CD4-positive, alpha-beta T cell (primary cell): Measurements from ENCODE around the gene DSCAML1. TPM values are rescaled to one million over a fixed set of nuclear protein-coding genes. Genes with fewer than 3 reads are reported as not detected.

Experiments used
- ATAC-seq: fragments of 200-7000 bp; cut with Tn5 transposase; one replicate; pipeline ENCODE4 v1.10.0; 2022; ENCODE audit warnings: mild to moderate bottlenecking; ENCODE audit not compliant: poor library complexity
- CTCF ChIA-PET: fragments of 350-600 bp; sonication (Branson Sonifier 250); formaldehyde crosslinking; loops from one replicate; lab custom pipeline; 2021; ENCODE audit warnings: antibody characterized with exemption, inconsistent platforms; lab: Charles Lee
- POLR2A ChIA-PET: fragments of 350-600 bp; sonication (Branson Sonifier 250); formaldehyde crosslinking; loops from one replicate; lab custom pipeline; 2021; ENCODE audit warnings: antibody characterized with exemption, inconsistent platforms; lab: Charles Lee
- DNase-seq, 14 experiments: peaks; one replicate each; pipeline ENCODE4 v3.0.0-alpha.2; 2013 to 2020; ENCODE audit warnings: mixed read lengths in 2 of 14
- H3K27ac ChIP-seq, 2 donors: one replicate each; pipeline versions ENCODE4 v1.5.1 to v1.7.0; 2013; ENCODE audit warnings: low read length in 2 of 2, low read depth in 1 of 2, mild to moderate bottlenecking in 1 of 2
- H3K27me3 ChIP-seq, 2 experiments: 1 replicate in 1 of 2; 2 replicates in 1 of 2; pipeline versions ENCODE4 v1.6.1 to v1.7.0; 2013; ENCODE audit warnings: low read length in 2 of 2, control low read depth in 1 of 2, mild to moderate bottlenecking in 1 of 2, moderate library complexity in 1 of 2; ENCODE audit not compliant: insufficient read depth in 2 of 2, control insufficient read depth in 1 of 2
- H3K36me3 ChIP-seq: one replicate; pipeline ENCODE4 v1.6.1; 2013; ENCODE audit warnings: low read length, control low read depth; ENCODE audit not compliant: insufficient read depth
- H3K4me1 ChIP-seq: one replicate; pipeline ENCODE4 v1.6.1; 2013; ENCODE audit warnings: low read length, control low read depth; ENCODE audit not compliant: insufficient read depth
- H3K4me3 ChIP-seq: one replicate; pipeline ENCODE4 v1.5.1; 2013; ENCODE audit warnings: mild to moderate bottlenecking, low read length, moderate library complexity
- H3K9me3 ChIP-seq, 2 experiments: 1 replicate in 1 of 2; 2 replicates in 1 of 2; pipeline versions ENCODE4 v1.6.1 to v1.7.0; 2013; ENCODE audit warnings: low read length in 2 of 2, mild to moderate bottlenecking in 2 of 2, control low read depth in 1 of 2, moderate library complexity in 1 of 2; ENCODE audit not compliant: control insufficient read depth in 1 of 2, insufficient read depth in 1 of 2
- H3K27ac Mint-ChIP-seq: one replicate; pipeline ENCODE4 v1.8.0; 2020; ENCODE audit warnings: mixed read lengths
- H3K27me3 Mint-ChIP-seq: one replicate; pipeline ENCODE4 v1.8.0; 2021; ENCODE audit warnings: mixed read lengths
- H3K36me3 Mint-ChIP-seq: one replicate; pipeline ENCODE4 v1.8.0; 2021; ENCODE audit warnings: low read depth, mixed read lengths
- H3K4me1 Mint-ChIP-seq: one replicate; pipeline ENCODE4 v1.8.0; 2021; ENCODE audit warnings: low read depth, mixed read lengths
- H3K4me3 Mint-ChIP-seq: one replicate; pipeline ENCODE4 v1.8.0; 2020; ENCODE audit warnings: mild to moderate bottlenecking, mixed read lengths
- H3K9me3 Mint-ChIP-seq: one replicate; pipeline ENCODE4 v1.8.0; 2020; ENCODE audit warnings: mixed read lengths
- intact Hi-C, 2 experiments: fragments of 100-400 bp; cut with DNase I in 1 of 2; cut with micrococcal nuclease in 1 of 2; formaldehyde crosslinking; loops; one replicate each; pipeline versions ENCODE4 v1.15.1 to v1.9.0; 2023 to 2025; cut with DNase I, micrococcal nuclease
- total RNA-seq, 174 experiments: library from RNA in 2 of 174; stranded (reverse) in 2 of 174; gene quantifications; one replicate each; pipeline ENCODE4 v1.2.3 and lab custom pipeline; 2021 to 2026
- TF ChIP-seq, protein P1 (sequence below): fragments of 200-600 bp; IDR thresholded peaks from one replicate; pipeline ENCODE4 v1.8.0; 2022; ENCODE audit warnings: antibody characterized with exemption, mild to moderate bottlenecking

DSCAML1 gene
- total RNA-seq, 2 experiments from 2014 or later, result 0.22 to 0.61 TPM

DNA sequence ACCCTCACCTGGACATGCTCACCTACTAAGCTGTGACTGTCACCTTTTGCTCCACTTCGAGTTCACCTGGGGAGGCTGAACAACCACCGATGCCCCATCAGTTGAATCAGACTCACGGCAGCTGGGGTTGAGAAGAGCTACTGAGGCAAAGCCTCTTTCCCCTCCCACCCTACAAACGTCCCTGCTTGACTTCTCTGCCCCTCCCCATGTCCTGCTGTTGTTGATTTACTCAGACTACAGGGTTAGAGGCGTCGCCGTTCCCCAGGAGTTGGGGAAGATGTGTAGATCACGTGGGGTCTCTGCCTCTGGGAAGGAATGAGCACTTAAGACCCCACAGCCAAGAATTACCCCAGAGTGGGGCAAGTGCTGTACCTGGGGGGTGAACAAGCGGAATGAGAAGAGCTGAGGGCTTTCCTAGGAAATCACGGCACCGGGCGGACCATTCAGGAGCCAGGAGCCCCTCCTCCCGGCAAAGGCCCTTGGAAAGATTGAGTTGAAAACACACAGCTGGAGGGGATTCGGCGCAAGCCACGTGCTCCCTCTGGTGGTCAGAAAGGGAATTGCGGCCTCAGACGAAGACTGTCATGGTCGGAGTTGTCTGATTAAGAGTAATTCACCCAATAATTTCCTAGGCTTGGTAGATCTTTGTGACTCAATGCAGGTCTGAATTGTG, 20.5 kb upstream of the DSCAML1 start:
- ChIA-PET CTCF (interaction anchor here (0.6 to 4.4 kb wide), 16 partner anchors 11 to 234 kb away, joined by 3 to 98 read pairs (median 3); no protein-coding TSS in a partner anchor), POLR2A (interaction anchor here (0.7 to 2.3 kb wide), 5 partner anchors 9 to 234 kb away, joined by 3 to 15 read pairs (median 4); no protein-coding TSS in a partner anchor)
- Mint-ChIP-seq H3K4me1 (peaks cover 50% of the 10 kb centered on the region), H3K36me3 (no peaks in the 10 kb centered on the region), H3K9me3 (no peaks in the 10 kb centered on the region), H3K27me3 (no peaks in the 10 kb centered on the region), H3K4me3 (peak overlapping the region; percentile 38), H3K27ac (peak overlapping the region; percentile 87)
- intact Hi-C loops, result loop anchor here (1.0 to 10.0 kb wide), 5 partner anchors 10 to 393 kb away; partner anchors contain the start of gene IL10RA (in 1 of the 2)
- H3K36me3 ChIP-seq, result no peaks in the 10 kb centered on the region
- peak; percentile 16 for ATAC-seq
- H3K4me3 ChIP-seq, result no peak overlapping the region
- DNase-seq, result peak; percentile 70 to 92 (median 84)
- H3K9me3 ChIP-seq, result no peaks in the 10 kb centered on the region
- peaks cover 67% of the 10 kb centered on the region for H3K4me1 ChIP-seq
- TF ChIP-seq, protein P1, sequence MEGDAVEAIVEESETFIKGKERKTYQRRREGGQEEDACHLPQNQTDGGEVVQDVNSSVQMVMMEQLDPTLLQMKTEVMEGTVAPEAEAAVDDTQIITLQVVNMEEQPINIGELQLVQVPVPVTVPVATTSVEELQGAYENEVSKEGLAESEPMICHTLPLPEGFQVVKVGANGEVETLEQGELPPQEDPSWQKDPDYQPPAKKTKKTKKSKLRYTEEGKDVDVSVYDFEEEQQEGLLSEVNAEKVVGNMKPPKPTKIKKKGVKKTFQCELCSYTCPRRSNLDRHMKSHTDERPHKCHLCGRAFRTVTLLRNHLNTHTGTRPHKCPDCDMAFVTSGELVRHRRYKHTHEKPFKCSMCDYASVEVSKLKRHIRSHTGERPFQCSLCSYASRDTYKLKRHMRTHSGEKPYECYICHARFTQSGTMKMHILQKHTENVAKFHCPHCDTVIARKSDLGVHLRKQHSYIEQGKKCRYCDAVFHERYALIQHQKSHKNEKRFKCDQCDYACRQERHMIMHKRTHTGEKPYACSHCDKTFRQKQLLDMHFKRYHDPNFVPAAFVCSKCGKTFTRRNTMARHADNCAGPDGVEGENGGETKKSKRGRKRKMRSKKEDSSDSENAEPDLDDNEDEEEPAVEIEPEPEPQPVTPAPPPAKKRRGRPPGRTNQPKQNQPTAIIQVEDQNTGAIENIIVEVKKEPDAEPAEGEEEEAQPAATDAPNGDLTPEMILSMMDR, result peak; percentile 97
- H3K27ac ChIP-seq, result no peak overlapping the region
- no peaks in the 10 kb centered on the region for H3K27me3 ChIP-seq

DNA sequence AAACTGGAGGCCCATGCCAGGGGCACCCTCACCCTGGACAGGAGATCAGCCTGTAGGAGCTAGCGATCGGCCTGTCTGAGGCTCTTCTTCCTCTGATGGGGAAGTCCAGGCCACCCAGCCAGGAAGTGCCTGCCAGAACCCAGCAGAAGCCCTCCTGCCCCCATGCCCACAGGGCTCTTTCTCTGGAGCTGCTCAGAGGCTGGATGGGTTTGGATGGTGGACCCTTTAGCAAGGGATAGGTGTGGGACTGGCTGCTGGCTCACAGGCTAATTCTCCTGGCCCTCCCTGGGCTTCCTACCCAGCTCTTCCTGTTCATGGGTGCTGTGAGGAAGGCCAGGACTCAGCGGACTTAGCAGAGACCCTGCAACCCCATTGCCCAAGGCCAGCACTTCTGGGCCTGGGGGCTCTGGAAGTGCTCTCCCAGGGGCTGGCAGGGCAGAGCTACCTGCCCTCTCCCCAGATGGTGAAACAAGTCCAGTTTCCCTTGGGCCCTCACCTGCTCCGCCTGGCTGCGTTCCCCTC, 19.9 kb upstream of the DSCAML1 start:
- peaks cover 61% of the 10 kb centered on the region for H3K4me1 ChIP-seq
- intact Hi-C loops, result loop anchor here (1.0 to 10.0 kb wide), 5 partner anchors 10 to 392 kb away; partner anchors contain the start of gene IL10RA (in 1 of the 2)
- Mint-ChIP-seq H3K27ac (peak overlapping the region; percentile 87), H3K27me3 (no peaks in the 10 kb centered on the region), H3K4me3 (peak overlapping the region; percentile 38), H3K4me1 (peaks cover 45% of the 10 kb centered on the region), H3K9me3 (no peaks in the 10 kb centered on the region), H3K36me3 (no peaks in the 10 kb centered on the region)
- peak overlapping the region in 1 of 2 donors; percentile 87 for H3K27ac ChIP-seq
- no peaks in the 10 kb centered on the region for H3K9me3 ChIP-seq
- TF ChIP-seq, protein P1, result no peak
- peak in 2 of 14 experiments; percentile 51 to 60 for DNase-seq
- POLR2A ChIA-PET, result interaction anchor here (1.0 to 2.3 kb wide), 4 partner anchors 9 to 134 kb away, joined by 3 to 15 read pairs (median 6); no protein-coding TSS in a partner anchor
- CTCF ChIA-PET, result interaction anchor here (0.7 to 4.4 kb wide), 10 partner anchors 10 to 236 kb away, joined by 3 to 98 read pairs (median 6); no protein-coding TSS in a partner anchor
- no peaks in the 10 kb centered on the region for H3K27me3 ChIP-seq
- H3K4me3 ChIP-seq, result peak overlapping the region; percentile 15
- ATAC-seq, result no peak
- no peaks in the 10 kb centered on the region for H3K36me3 ChIP-seq

DNA sequence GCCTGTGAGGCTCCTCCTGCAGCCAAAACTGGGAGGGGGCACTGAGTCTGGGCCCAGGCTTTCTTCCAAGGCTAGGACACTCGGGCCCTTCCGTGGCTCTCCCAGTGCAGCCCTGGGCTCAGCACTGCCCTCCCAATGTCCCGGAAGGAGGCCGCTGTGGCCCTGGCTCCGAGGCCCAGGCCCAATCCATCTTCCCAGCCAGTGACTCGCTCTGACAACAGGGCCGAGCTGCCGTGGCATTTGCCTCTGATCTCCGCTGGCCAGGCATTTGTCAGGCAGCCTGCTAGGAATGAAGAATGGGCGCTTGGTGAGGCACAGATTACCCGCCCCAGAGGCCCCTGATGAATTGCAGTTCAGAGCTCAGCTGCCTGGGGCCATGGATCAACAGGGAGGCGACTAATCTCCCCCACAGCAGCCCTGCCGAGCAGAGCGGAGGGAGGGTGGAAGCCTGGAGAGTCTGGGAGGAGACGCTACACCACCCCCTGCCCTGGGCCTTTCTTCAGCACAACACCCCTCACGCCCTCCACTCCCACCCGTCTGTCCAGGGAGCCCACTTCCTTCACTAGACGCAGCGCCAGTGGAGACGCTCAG, 19.2 kb upstream of the DSCAML1 start:
- H3K36me3 Mint-ChIP-seq, result no peaks in the 10 kb centered on the region
- Histone ChIP-seq H3K9me3 (no peaks in the 10 kb centered on the region), H3K27ac (peak overlapping the region; percentile 74 to 87), H3K4me1 (peaks cover 56% of the 10 kb centered on the region), H3K4me3 (no peak overlapping the region), H3K36me3 (no peaks in the 10 kb centered on the region), H3K27me3 (no peaks in the 10 kb centered on the region)
- ChIA-PET POLR2A (interaction anchor here (1.0 to 2.3 kb wide), 8 partner anchors 9 to 235 kb away, joined by 3 to 21 read pairs (median 5); no protein-coding TSS in a partner anchor), CTCF (interaction anchor here (1.4 to 4.4 kb wide), 5 partner anchors 9 to 237 kb away, joined by 5 to 98 read pairs (median 12); no protein-coding TSS in a partner anchor)
- no peaks in the 10 kb centered on the region for H3K27me3 Mint-ChIP-seq
- peaks cover 42% of the 10 kb centered on the region for H3K4me1 Mint-ChIP-seq
- H3K27ac Mint-ChIP-seq, result peak overlapping the region; percentile 87
- DNase-seq (peak in 1 of 14 experiments; percentile 40), ATAC-seq (no peak)
- intact Hi-C loops, result loop anchor here (2.0 to 10.0 kb wide), 4 partner anchors 171 to 391 kb away; partner anchors contain the start of gene IL10RA (in 1 of the 2)
- no peaks in the 10 kb centered on the region for H3K9me3 Mint-ChIP-seq
- TF ChIP-seq, protein P1, result no peak
- H3K4me3 Mint-ChIP-seq, result peak overlapping the region; percentile 77
